Muscle layer of duodenum (tissue), 2 donors: ENCODE results near the gene KIF26B.

ENCODE experiments used
- H3K27ac ChIP-seq: one replicate; pipeline ENCODE4 v1.7.0; 2013; ENCODE audit warnings: mild to moderate bottlenecking, low read length
- H3K27me3 ChIP-seq: one replicate; pipeline ENCODE4 v1.7.0; 2013; ENCODE audit warnings: low read depth, mild to moderate bottlenecking, control low read depth, low read length
- H3K36me3 ChIP-seq, 2 donors: one replicate each; pipeline ENCODE4 v1.7.0; 2013; ENCODE audit warnings: low read length in 2 of 2, control low read depth in 1 of 2, mild to moderate bottlenecking in 1 of 2; ENCODE audit not compliant: insufficient read depth in 2 of 2, control insufficient read depth in 1 of 2
- H3K4me1 ChIP-seq, 2 donors: one replicate each; pipeline ENCODE4 v1.7.0; 2013; ENCODE audit warnings: low read length in 2 of 2, mild to moderate bottlenecking in 2 of 2, control low read depth in 1 of 2, moderate library complexity in 1 of 2; ENCODE audit not compliant: insufficient read depth in 2 of 2, control insufficient read depth in 1 of 2
- H3K4me3 ChIP-seq, 2 donors: one replicate each; pipeline ENCODE4 v1.7.0; 2013; ENCODE audit warnings: low read length in 2 of 2, low read depth in 1 of 2, mild to moderate bottlenecking in 1 of 2
- H3K9me3 ChIP-seq, 2 donors: one replicate each; pipeline ENCODE4 v1.7.0; 2013; ENCODE audit warnings: low read length in 2 of 2, control low read depth in 1 of 2, mild to moderate bottlenecking in 1 of 2; ENCODE audit not compliant: control insufficient read depth in 1 of 2
- donor health status: healthy.

KIF26B gene

GRCh38 chr1:245673881-245674414 lies 519.2 kb downstream of the KIF26B start:
- Histone ChIP-seq H3K27me3 (no peaks in the 10 kb centered on the region), H3K27ac (no peak overlapping the region), H3K4me1 (no peaks in the 10 kb centered on the region), H3K9me3 (no peaks in the 10 kb centered on the region), H3K4me3 (no peak overlapping the region), H3K36me3 (no peaks in the 10 kb centered on the region)

- Histone ChIP-seq H3K4me3 (no peak overlapping the region), H3K9me3 (no peaks in the 10 kb centered on the region)
Observed at GRCh38 chr1:245677461-245678240, 522.9 kb downstream of the KIF26B start.

GRCh38 chr1:245678860-245679411 lies 524.2 kb downstream of the KIF26B start:
- Histone ChIP-seq H3K4me3 (no peak overlapping the region), H3K9me3 (no peaks in the 10 kb centered on the region), H3K36me3 (no peaks in the 10 kb centered on the region), H3K27ac (no peak overlapping the region), H3K4me1 (peaks cover 0 to 10% of the 10 kb centered on the region in 2 donors), H3K27me3 (no peaks in the 10 kb centered on the region)

More at GRCh38 chr1:245677461-245678240, 522.9 kb downstream of the KIF26B start:
- Histone ChIP-seq H3K27me3 (no peaks in the 10 kb centered on the region), H3K4me1 (no peaks in the 10 kb centered on the region), H3K36me3 (no peaks in the 10 kb centered on the region), H3K27ac (no peak overlapping the region)

- Histone ChIP-seq H3K27ac (no peak overlapping the region), H3K4me1 (peaks cover 0 to 13% of the 10 kb centered on the region in 2 donors), H3K9me3 (no peaks in the 10 kb centered on the region), H3K36me3 (no peaks in the 10 kb centered on the region), H3K27me3 (no peaks in the 10 kb centered on the region), H3K4me3 (no peak overlapping the region)
Observed at GRCh38 chr1:245679821-245680780, 525.3 kb downstream of the KIF26B start.

- Histone ChIP-seq H3K4me1 (peaks cover 0 to 13% of the 10 kb centered on the region in 2 donors), H3K9me3 (no peaks in the 10 kb centered on the region), H3K36me3 (no peaks in the 10 kb centered on the region), H3K27ac (no peak overlapping the region), H3K4me3 (no peak overlapping the region), H3K27me3 (no peaks in the 10 kb centered on the region)
Observed at GRCh38 chr1:245682638-245683628, 528.1 kb downstream of the KIF26B start.

- Histone ChIP-seq H3K4me1 (peaks cover 0 to 13% of the 10 kb centered on the region in 2 donors), H3K36me3 (no peaks in the 10 kb centered on the region), H3K27me3 (no peaks in the 10 kb centered on the region), H3K27ac (no peak overlapping the region), H3K4me3 (no peak overlapping the region), H3K9me3 (no peaks in the 10 kb centered on the region)
Observed at GRCh38 chr1:245683676-245684075, 528.9 kb downstream of the KIF26B start.

- Histone ChIP-seq H3K4me1 (peaks cover 0 to 13% of the 10 kb centered on the region in 2 donors), H3K36me3 (no peaks in the 10 kb centered on the region), H3K9me3 (no peaks in the 10 kb centered on the region), H3K27me3 (no peaks in the 10 kb centered on the region), H3K4me3 (no peak overlapping the region), H3K27ac (no peak overlapping the region)
Observed at GRCh38 chr1:245684166-245684565, 529.4 kb downstream of the KIF26B start.

GRCh38 chr1:245684571-245684970 lies 529.8 kb downstream of the KIF26B start:
- Histone ChIP-seq H3K4me1 (peaks cover 0 to 13% of the 10 kb centered on the region in 2 donors), H3K9me3 (no peaks in the 10 kb centered on the region), H3K36me3 (no peaks in the 10 kb centered on the region), H3K27ac (no peak overlapping the region), H3K4me3 (no peak overlapping the region), H3K27me3 (no peaks in the 10 kb centered on the region)

GRCh38 chr1:245685111-245685810 lies 530.5 kb downstream of the KIF26B start:
- Histone ChIP-seq H3K4me3 (no peak overlapping the region), H3K9me3 (no peaks in the 10 kb centered on the region), H3K27me3 (no peaks in the 10 kb centered on the region), H3K36me3 (no peaks in the 10 kb centered on the region), H3K4me1 (peaks cover 0 to 13% of the 10 kb centered on the region in 2 donors), H3K27ac (no peak overlapping the region)

GRCh38 chr1:245686006-245686405 lies 531.2 kb downstream of the KIF26B start:
- H3K27ac ChIP-seq: no peak overlapping the region
- no peaks in the 10 kb centered on the region for H3K27me3 ChIP-seq
- H3K4me3 ChIP-seq: no peak overlapping the region
- no peaks in the 10 kb centered on the region for H3K9me3 ChIP-seq
- H3K4me1 ChIP-seq: peaks cover 0 to 13% of the 10 kb centered on the region in 2 donors
- H3K36me3 ChIP-seq: no peaks in the 10 kb centered on the region
